NCI-H82 treated with DMSO at 0.1 percent for 48 hours (cell line): ENCODE measurements around the gene NFIA.
A peak's percentile ranks its signal among the peaks of the same experiment; 100 is the strongest.

Source experiments
- DNase-seq: peaks from one replicate; lab custom pipeline; 2025; ENCODE audit not compliant: unreplicated experiment; lab: John Stamatoyannopoulos, UW

NFIA gene

GRCh38 chr1:61356016-61356415, 273.7 kb downstream of the NFIA start:
- DNase-seq: no peak

GRCh38 chr1:61356995-61357394, 274.6 kb downstream of the NFIA start:
- no peak for DNase-seq

GRCh38 chr1:61357539-61357938, 275.2 kb downstream of the NFIA start:
- no peak for DNase-seq

GRCh38 chr1:61358770-61359455, 276.6 kb downstream of the NFIA start:
- DNase-seq: no peak

- peak; percentile 47 for DNase-seq
Measured at GRCh38 chr1:61361931-61362330, 279.6 kb downstream of the NFIA start.

GRCh38 chr1:61362351-61362750, 280.0 kb downstream of the NFIA start:
- DNase-seq: no peak

- DNase-seq: no peak
Measured at GRCh38 chr1:61368366-61368765, 286.0 kb downstream of the NFIA start.

GRCh38 chr1:61368876-61369275, 286.5 kb downstream of the NFIA start:
- DNase-seq: no peak

- peak; percentile 72 for DNase-seq
Measured at GRCh38 chr1:61370177-61370912, 288.0 kb downstream of the NFIA start.

- peak; percentile 97 for DNase-seq
Measured at GRCh38 chr1:61370913-61371279, 288.5 kb downstream of the NFIA start.

GRCh38 chr1:61372944-61373343, 290.6 kb downstream of the NFIA start:
- DNase-seq: peak; percentile 89

GRCh38 chr1:61374156-61374555, 291.8 kb downstream of the NFIA start:
- no peak for DNase-seq

GRCh38 chr1:61375082-61375880, 292.9 kb downstream of the NFIA start:
- no peak for DNase-seq

GRCh38 chr1:61376151-61376550, 293.8 kb downstream of the NFIA start:
- DNase-seq: no peak

- no peak for DNase-seq
Measured at GRCh38 chr1:61377242-61377958, 295.0 kb downstream of the NFIA start.

GRCh38 chr1:61378494-61379180, 296.3 kb downstream of the NFIA start:
- DNase-seq: no peak

- no peak for DNase-seq
Measured at GRCh38 chr1:61379693-61380092, 297.3 kb downstream of the NFIA start.

- DNase-seq: no peak
Measured at GRCh38 chr1:61380561-61380960, 298.2 kb downstream of the NFIA start.

- DNase-seq: no peak
Measured at GRCh38 chr1:61386323-61386722, 304.0 kb downstream of the NFIA start.

- DNase-seq: no peak
Measured at GRCh38 chr1:61386770-61387169, 304.4 kb downstream of the NFIA start.

GRCh38 chr1:61387829-61388228, 305.5 kb downstream of the NFIA start:
- no peak for DNase-seq
